Measurements from ENCODE around the gene ANKRD44.

- TF ChIP-seq CTCF (IDR thresholded peaks at IDR 0.05) = no peak
- no peak for TF ChIP-seq E2F4 (CRISPR knock-in tag; IDR thresholded peaks at IDR 0.05; ENCODE audit: borderline replicate concordance, low read depth)
- TF ChIP-seq GRHL2 (CRISPR knock-in tag; IDR thresholded peaks at IDR 0.05; ENCODE audit: insufficient replicate concordance, severe bottlenecking) = no peak
- TF ChIP-seq USF2 (CRISPR knock-in tag; IDR thresholded peaks at IDR 0.05) = no peak
These were observed 314.7 kb downstream of the ANKRD44 start for GRCh38 chr2:196995757-196996314.
